Measurements from ENCODE around the gene TROAP. TPM values are rescaled to one million over a fixed set of nuclear protein-coding genes. Genes with fewer than 3 reads are reported as not detected.

TROAP gene
- total and polyA plus RNA-seq, 4 donors, result 0.97 to 17.5 (median 2.0) TPM; not detected in 1

- Histone ChIP-seq H3K9me3 (ENCODE audit: control insufficient read depth in 4 of 4, low read length in 3 of 4) (no peaks in the 10 kb centered on the region), H3K4me1 (ENCODE audit: control insufficient read depth in 4 of 4, insufficient read depth in 4 of 4, low read length in 3 of 4) (peaks cover 0 to 14% (median 9%) of the 10 kb centered on the region in 4 donors), H3K27me3 (ENCODE audit: control insufficient read depth in 4 of 4, insufficient read depth in 4 of 4, low read length in 3 of 4) (peaks cover 0 to 13% (median 4%) of the 10 kb centered on the region in 4 donors), H3K4me3 (ENCODE audit: low read depth in 1 of 3, low read length in 3 of 3) (no peak overlapping the region), H3K27ac (ENCODE audit: low read depth in 1 of 2, low read length in 2 of 2) (no peak overlapping the region), H3K36me3 (ENCODE audit: control insufficient read depth in 4 of 4, insufficient read depth in 3 of 4, low read depth in 1 of 4, low read length in 3 of 4) (no peaks in the 10 kb centered on the region), H3K9ac (ENCODE audit: low read depth in 1 of 2, low read length in 2 of 2) (no peak overlapping the region)
- whole genome bisulfite sequencing, result 71% methylated on average over 16 of the region's 16 CpGs
- TF ChIP-seq FOXA1 (IDR thresholded peaks at IDR 0.05) (no peak), NR2F2 (IDR thresholded peaks at IDR 0.05) (no peak), CTCF (IDR thresholded peaks at IDR 0.05; ENCODE audit: low read depth, low read length, missing input control) (no peak), TAF1 (conservative IDR thresholded peaks at IDR 0.05) (no peak), EGR1 (IDR thresholded peaks at IDR 0.05; ENCODE audit: low read depth in 2 of 2) (no peak), ATF3 (IDR thresholded peaks at IDR 0.05) (no peak), HNF4A (conservative IDR thresholded peaks at IDR 0.05) (no peak), FOXA2 (IDR thresholded peaks at IDR 0.05) (no peak), GABPA (IDR thresholded peaks at IDR 0.05 in 1 of 2, conservative IDR thresholded peaks at IDR 0.05 in 1 of 2) (no peak), MAX (IDR thresholded peaks at IDR 0.05) (no peak), YY1 (IDR thresholded peaks at IDR 0.05) (no peak), REST (IDR thresholded peaks at IDR 0.05) (no peak), RXRA (IDR thresholded peaks at IDR 0.05) (no peak), ZBTB33 (IDR thresholded peaks at IDR 0.05) (no peak)
- DNase-seq (ENCODE audit: low spot score), result no peak
Observed at GRCh38 chr12:49335118-49335954, 12.3 kb downstream of the TROAP start.

Measured in liver (tissue), 9 donors.